Fibroblast of lung (primary cell): ENCODE results near the gene DDR2. TPM values are rescaled to one million over a fixed set of nuclear protein-coding genes. Genes with fewer than 3 reads are reported as not detected.

ENCODE experiments used
- DNase-seq, 2 donors: peaks; one replicate each; pipeline versions ENCODE4 v3.0.0 to v3.0.0-alpha.2; 2010; ENCODE audit warnings: low read depth in 2 of 2
- H2AFZ ChIP-seq: 2 replicates; pipeline ENCODE4 v1.5.1; 2012; ENCODE audit warnings: low read length, control low read depth, inconsistent platforms
- H3K27ac ChIP-seq: 2 replicates; pipeline ENCODE4 v1.5.1; 2011; ENCODE audit warnings: low read length, control low read depth; ENCODE audit not compliant: insufficient read depth
- H3K27me3 ChIP-seq: 2 replicates; pipeline ENCODE4 v1.5.1; 2011; ENCODE audit warnings: mild to moderate bottlenecking, low read length; ENCODE audit not compliant: control insufficient read depth, insufficient read depth
- H3K36me3 ChIP-seq: 2 replicates; pipeline ENCODE4 v1.5.1; 2011; ENCODE audit warnings: low read length; ENCODE audit not compliant: control insufficient read depth, insufficient read depth
- H3K4me1 ChIP-seq: 2 replicates; pipeline ENCODE4 v1.5.1; 2011; ENCODE audit warnings: low read length; ENCODE audit not compliant: control insufficient read depth, insufficient read depth; ENCODE audit errors: extremely low read depth
- H3K4me2 ChIP-seq: 2 replicates; pipeline ENCODE4 v1.5.1; 2011; ENCODE audit warnings: low read length, control low read depth; ENCODE audit not compliant: insufficient read depth; ENCODE audit errors: extremely low read depth
- H3K4me3 ChIP-seq, 4 experiments: fragments of 200-600 bp in 1 of 4; sonication (generic) in 1 of 4; replicated peaks in 1 of 4; 2 replicates each; pipeline ENCODE4 v1.5.1; 2011 to 2016; ENCODE audit warnings: low read length in 4 of 4, low read depth in 3 of 4, mild to moderate bottlenecking in 3 of 4, control low read depth in 2 of 4, inconsistent platforms in 1 of 4, mixed read lengths in 1 of 4; ENCODE audit not compliant: insufficient read depth in 1 of 4; ENCODE audit errors: control extremely low read depth in 1 of 4
- H3K79me2 ChIP-seq: 2 replicates; pipeline ENCODE4 v1.5.1; 2012; ENCODE audit warnings: mild to moderate bottlenecking, low read length, inconsistent platforms; ENCODE audit not compliant: control insufficient read depth, insufficient read depth
- H3K9ac ChIP-seq: 2 replicates; pipeline ENCODE4 v1.5.1; 2011; ENCODE audit warnings: mild to moderate bottlenecking, low read length, control low read depth; ENCODE audit not compliant: insufficient read depth
- H3K9me3 ChIP-seq: 2 replicates; pipeline ENCODE4 v1.5.1; 2012; ENCODE audit warnings: low read depth, low read length; ENCODE audit not compliant: control insufficient read depth, insufficient read depth
- H4K20me1 ChIP-seq: 2 replicates; pipeline ENCODE4 v1.5.1; 2011; ENCODE audit warnings: low read length; ENCODE audit not compliant: control insufficient read depth, insufficient read depth; ENCODE audit errors: extremely low read depth
- EZH2 ChIP-seq: IDR thresholded peaks from 2 replicates; pipeline ENCODE4 v1.5.1; 2012; ENCODE audit warnings: low read length, control low read depth, mild to moderate bottlenecking; ENCODE audit errors: missing control alignments
- polyA plus RNA-seq, 2 donors: library from polyadenylated mRNA; depleted of rRNA in 1 of 2; stranded (reverse) in 1 of 2; unstranded in 1 of 2; fragments of >200 nt; gene quantifications; 2 replicates each; pipeline ENCODE4 v1.2.1, GENCODE V29; 2011 to 2012; ENCODE audit warnings: missing spikeins in 1 of 2
- total RNA-seq: library from RNA; depleted of rRNA; stranded (reverse); fragments of >200 nt; gene quantifications from 2 replicates; pipeline ENCODE4 v1.2.1, GENCODE V29; 2014
- TF ChIP-seq, protein P1 (sequence below), 2 donors: IDR thresholded peaks in 1 of 2; conservative IDR thresholded peaks in 1 of 2; 1 replicate in 1 of 2; 2 replicates in 1 of 2; pipeline ENCODE4 v1.5.1; 2011 to 2012; ENCODE audit warnings: low read length in 2 of 2, control low read depth in 1 of 2, inconsistent platforms in 1 of 2, low read depth in 1 of 2, mild to moderate bottlenecking in 1 of 2

DDR2 gene
- total and polyA plus RNA-seq, 2 donors (not counting 1 experiment from before 2014, with no cell fraction given): 192 to 303 TPM

GRCh38 chr1:162822391-162823200, 190.3 kb downstream of the DDR2 start:
- no peak overlapping the region for H3K27ac ChIP-seq
- peak overlapping the region; percentile 84 for H3K4me2 ChIP-seq
- H3K4me1 ChIP-seq: peaks cover 3% of the 10 kb centered on the region
- no peak for TF ChIP-seq EZH2
- TF ChIP-seq, protein P1, sequence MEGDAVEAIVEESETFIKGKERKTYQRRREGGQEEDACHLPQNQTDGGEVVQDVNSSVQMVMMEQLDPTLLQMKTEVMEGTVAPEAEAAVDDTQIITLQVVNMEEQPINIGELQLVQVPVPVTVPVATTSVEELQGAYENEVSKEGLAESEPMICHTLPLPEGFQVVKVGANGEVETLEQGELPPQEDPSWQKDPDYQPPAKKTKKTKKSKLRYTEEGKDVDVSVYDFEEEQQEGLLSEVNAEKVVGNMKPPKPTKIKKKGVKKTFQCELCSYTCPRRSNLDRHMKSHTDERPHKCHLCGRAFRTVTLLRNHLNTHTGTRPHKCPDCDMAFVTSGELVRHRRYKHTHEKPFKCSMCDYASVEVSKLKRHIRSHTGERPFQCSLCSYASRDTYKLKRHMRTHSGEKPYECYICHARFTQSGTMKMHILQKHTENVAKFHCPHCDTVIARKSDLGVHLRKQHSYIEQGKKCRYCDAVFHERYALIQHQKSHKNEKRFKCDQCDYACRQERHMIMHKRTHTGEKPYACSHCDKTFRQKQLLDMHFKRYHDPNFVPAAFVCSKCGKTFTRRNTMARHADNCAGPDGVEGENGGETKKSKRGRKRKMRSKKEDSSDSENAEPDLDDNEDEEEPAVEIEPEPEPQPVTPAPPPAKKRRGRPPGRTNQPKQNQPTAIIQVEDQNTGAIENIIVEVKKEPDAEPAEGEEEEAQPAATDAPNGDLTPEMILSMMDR (conservative IDR thresholded peaks at IDR 0.05 in 1 of 2, IDR thresholded peaks at IDR 0.05 in 1 of 2; ENCODE audit: low read depth in 1 of 2, low read length in 2 of 2): peak; percentile 10 to 12
- peak in 1 of 2 donors; percentile 13 for DNase-seq
- no peak overlapping the region for H3K9ac ChIP-seq
- peak overlapping the region; percentile 55 to 58 (median 58) for H3K4me3 ChIP-seq
- peak overlapping the region; percentile 93 for H2AFZ ChIP-seq
- H3K9me3 ChIP-seq: no peaks in the 10 kb centered on the region
- no peaks in the 10 kb centered on the region for H3K36me3 ChIP-seq
- no peaks in the 10 kb centered on the region for H4K20me1 ChIP-seq
- no peaks in the 10 kb centered on the region for H3K27me3 ChIP-seq
- H3K79me2 ChIP-seq: no peaks in the 10 kb centered on the region

GRCh38 chr1:162823231-162823630, 191.0 kb downstream of the DDR2 start:
- DNase-seq: no peak
- no peak for TF ChIP-seq EZH2
- TF ChIP-seq, protein P1 (conservative IDR thresholded peaks at IDR 0.05 in 1 of 2, IDR thresholded peaks at IDR 0.05 in 1 of 2; ENCODE audit: low read depth in 1 of 2, low read length in 2 of 2): no peak
- no peak overlapping the region for H3K4me3 ChIP-seq
- no peak overlapping the region for H3K27ac ChIP-seq
- H3K4me2 ChIP-seq: no peak overlapping the region
- no peak overlapping the region for H3K9ac ChIP-seq
- H3K36me3 ChIP-seq: no peaks in the 10 kb centered on the region
- H3K4me1 ChIP-seq: peaks cover 3% of the 10 kb centered on the region
- H4K20me1 ChIP-seq: no peaks in the 10 kb centered on the region
- no peaks in the 10 kb centered on the region for H3K79me2 ChIP-seq
- H3K9me3 ChIP-seq: no peaks in the 10 kb centered on the region
- no peaks in the 10 kb centered on the region for H3K27me3 ChIP-seq
- H2AFZ ChIP-seq: no peak overlapping the region

GRCh38 chr1:162823771-162824525, 191.7 kb downstream of the DDR2 start:
- H3K9ac ChIP-seq: no peak overlapping the region
- no peak for DNase-seq
- H3K4me1 ChIP-seq: peaks cover 3% of the 10 kb centered on the region
- no peaks in the 10 kb centered on the region for H3K79me2 ChIP-seq
- H2AFZ ChIP-seq: no peak overlapping the region
- no peaks in the 10 kb centered on the region for H3K27me3 ChIP-seq
- no peak overlapping the region for H3K4me2 ChIP-seq
- H3K4me3 ChIP-seq: no peak overlapping the region
- H3K9me3 ChIP-seq: no peaks in the 10 kb centered on the region
- TF ChIP-seq EZH2: no peak
- TF ChIP-seq, protein P1 (conservative IDR thresholded peaks at IDR 0.05 in 1 of 2, IDR thresholded peaks at IDR 0.05 in 1 of 2; ENCODE audit: low read depth in 1 of 2, low read length in 2 of 2): no peak
- H3K36me3 ChIP-seq: no peaks in the 10 kb centered on the region
- H3K27ac ChIP-seq: no peak overlapping the region
- H4K20me1 ChIP-seq: no peaks in the 10 kb centered on the region
